Suppressor macrophage treated with lipopolysaccharide for 1 hour (primary cell): ENCODE results near the gene UBE3B.
"Not testable (repeated sequence)": the region's sequence is repeated elsewhere in the genome, so short reads cannot be mapped to it uniquely, and the experiment has no call there.

Source experiments
- DNase-seq, 3 donors: peaks; one replicate each; pipeline ENCODE4 v3.0.0-alpha.2; 2020 to 2022

UBE3B gene

DNA sequence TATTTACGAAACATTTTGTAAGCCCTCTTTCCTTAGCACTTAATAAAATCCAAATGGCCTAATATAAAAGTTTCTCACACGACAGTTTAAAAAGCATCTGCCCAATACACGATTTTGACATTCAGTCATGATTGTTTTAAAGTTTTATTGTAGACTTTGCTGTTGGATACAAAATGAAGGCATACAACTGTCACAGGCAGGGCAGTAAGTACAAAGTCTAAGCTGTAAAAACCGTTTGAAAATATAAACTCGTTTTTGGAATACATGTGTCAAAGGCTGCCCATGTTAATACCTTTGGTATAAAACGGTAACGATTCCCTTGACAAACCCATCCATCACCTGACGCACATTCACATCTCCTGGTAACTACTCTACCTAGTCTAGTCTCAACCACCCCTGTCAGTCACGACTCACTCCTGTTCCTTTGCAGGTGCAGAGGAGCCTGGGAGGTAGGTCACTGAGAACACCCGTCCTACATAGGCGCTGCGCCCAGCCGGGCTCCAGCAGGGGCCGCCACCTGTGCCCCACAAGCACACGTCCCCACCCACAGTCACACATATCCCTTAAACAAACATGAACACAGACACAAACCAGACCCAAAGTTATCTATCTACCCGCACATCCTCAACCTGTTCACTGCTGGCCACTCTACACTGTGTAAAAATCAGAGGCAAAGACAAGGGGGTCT, 27.4 kb upstream of the UBE3B start:
- no peak for DNase-seq

- no peak for DNase-seq
Measured at GRCh38 chr12:109450980-109451379, 26.5 kb upstream of the UBE3B start.

GRCh38 chr12:109451400-109451799, 26.0 kb upstream of the UBE3B start:
- no peak for DNase-seq

DNA sequence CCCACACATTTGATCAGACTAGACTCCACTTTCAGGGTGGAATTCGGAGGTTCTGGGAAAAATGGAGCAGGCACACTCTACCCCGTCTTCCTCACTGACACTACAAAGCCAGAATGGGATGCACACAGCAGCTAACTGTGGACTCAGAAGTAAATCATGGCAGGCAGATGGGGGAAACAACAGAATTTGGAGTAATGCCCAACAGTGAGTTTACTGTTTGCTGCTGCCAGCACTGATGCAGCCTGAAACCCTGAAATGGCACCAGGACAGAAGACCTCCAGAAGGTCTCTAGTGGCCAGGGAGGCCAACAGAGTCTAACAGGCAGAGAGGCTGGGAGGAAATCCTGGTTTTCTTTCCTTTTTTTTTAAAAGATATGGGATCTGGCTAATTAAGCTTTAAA, 24.9 kb upstream of the UBE3B start:
- DNase-seq, result no peak

DNA sequence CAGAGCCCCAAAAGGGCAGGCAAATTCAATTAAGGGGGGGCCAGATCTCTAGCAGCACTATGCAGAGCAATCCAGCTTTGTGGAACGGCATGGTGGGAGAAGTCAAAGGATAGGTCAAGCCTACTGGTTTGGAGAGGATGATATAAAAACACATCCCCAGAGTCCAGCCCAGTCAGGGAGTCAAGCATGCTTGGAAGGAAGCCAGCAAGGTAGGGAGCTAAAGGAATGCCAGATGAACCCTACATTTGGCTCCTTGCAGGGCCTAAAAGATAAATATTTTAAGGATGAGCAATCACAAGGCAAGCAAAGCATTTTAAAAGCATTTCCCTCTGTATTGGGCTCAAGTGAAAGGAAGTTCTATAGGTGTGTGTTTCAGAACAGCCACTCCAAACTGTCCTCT, 21.7 kb upstream of the UBE3B start:
- DNase-seq, result no peak

DNA sequence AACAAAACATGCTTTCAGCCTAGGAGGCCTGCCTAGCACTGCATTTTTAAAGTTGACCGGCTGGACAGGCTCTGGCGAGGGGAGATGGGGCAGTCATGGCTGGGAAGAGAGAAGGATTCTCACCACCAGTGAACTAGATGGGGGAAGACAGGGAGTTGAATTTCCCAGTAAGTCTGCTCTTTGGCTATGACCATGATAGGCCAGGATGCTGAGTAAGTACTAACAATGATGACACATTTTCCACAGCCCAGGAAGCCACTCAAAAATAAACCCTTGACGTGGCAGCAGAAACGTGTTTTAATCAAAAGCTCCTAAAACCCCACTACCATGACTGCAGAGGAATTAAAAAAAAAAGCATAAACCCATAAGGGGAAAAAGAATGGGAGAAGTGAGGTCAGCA, 19.3 kb upstream of the UBE3B start:
- DNase-seq, result no peak

DNA sequence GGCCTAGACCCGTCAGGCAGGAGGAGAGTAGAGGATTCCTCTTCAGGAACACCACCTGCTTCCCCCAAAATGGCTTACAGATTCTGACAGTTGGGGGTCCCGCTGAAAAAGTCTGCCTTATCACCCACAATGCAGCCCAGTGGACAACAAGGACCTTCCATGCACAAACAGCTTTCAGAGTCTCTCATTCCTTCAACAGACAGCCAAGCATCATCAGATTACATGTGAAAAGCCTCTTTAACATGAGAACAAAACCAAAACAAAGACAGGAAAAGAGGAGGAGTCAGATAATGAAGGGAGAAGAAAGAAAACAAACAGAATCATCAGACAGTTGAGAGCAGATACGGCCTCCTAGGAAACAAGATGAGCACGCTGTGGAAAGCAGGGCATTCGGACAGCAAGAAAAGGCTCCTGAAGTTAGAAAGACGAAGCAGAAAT, 18.6 kb upstream of the UBE3B start:
- no peak for DNase-seq

GRCh38 chr12:109459247-109459646, 18.2 kb upstream of the UBE3B start:
- no peak for DNase-seq

GRCh38 chr12:109460538-109460937, 16.9 kb upstream of the UBE3B start:
- DNase-seq, result no peak

GRCh38 chr12:109461049-109461845, 16.2 kb upstream of the UBE3B start:
- peak; percentile 67 to 86 (median 75) for DNase-seq

GRCh38 chr12:109461846-109462756, 15.3 kb upstream of the UBE3B start:
- peak; percentile 18 to 28 (median 27) for DNase-seq

- peak; percentile 27 to 41 (median 30) for DNase-seq
Measured at GRCh38 chr12:109462868-109463692, 14.4 kb upstream of the UBE3B start.

- no peak for DNase-seq
Measured at GRCh38 chr12:109463756-109464155, 13.7 kb upstream of the UBE3B start.

GRCh38 chr12:109464642-109465351, 12.6 kb upstream of the UBE3B start:
- DNase-seq, result no peak

DNA sequence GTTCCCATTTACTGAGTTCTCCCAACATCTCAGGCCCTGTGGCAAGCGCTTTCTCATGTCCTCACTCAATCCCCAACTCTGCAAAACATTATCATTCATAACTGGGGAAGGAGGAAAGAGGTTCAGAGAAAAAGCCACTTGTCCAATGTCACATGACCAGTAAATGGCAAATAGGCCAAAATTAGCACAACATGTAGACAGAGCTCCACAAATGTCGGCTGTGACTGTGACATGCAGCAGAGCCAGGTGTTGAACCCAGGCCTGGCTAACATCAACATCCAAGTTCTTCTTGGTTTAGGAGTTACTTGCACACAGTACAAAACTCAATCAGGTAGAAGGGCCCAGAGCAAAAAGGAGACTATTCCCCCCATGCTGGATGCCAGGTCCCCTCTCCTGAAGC, 11.1 kb upstream of the UBE3B start:
- DNase-seq, result no peak

GRCh38 chr12:109466821-109467220, 10.6 kb upstream of the UBE3B start:
- no peak for DNase-seq

- DNase-seq, result peak; percentile 57 to 66 (median 57)
Measured at GRCh38 chr12:109467978-109468676, 9.3 kb upstream of the UBE3B start.

- DNase-seq, result no peak
Measured at GRCh38 chr12:109469517-109469916, 7.9 kb upstream of the UBE3B start.

GRCh38 chr12:109473006-109473405, 4.4 kb upstream of the UBE3B start:
- DNase-seq, result no peak

- not testable (repeated sequence) for DNase-seq
Measured at GRCh38 chr12:109473526-109474270, 3.7 kb upstream of the UBE3B start.
